KMS-11 (cell line): ENCODE results near the gene FADS2.

Source experiments
- H2AFZ ChIP-seq: fragments of 200-600 bp; sonication (generic); 2 replicates; pipeline ENCODE4 v1.6.1; 2016; ENCODE audit warnings: antibody characterized with exemption, mixed run types, low read depth
- H3K27ac ChIP-seq: fragments of 200-600 bp; sonication (generic); 2 replicates; pipeline ENCODE4 v1.6.1; 2016; ENCODE audit warnings: mild to moderate bottlenecking, mixed run types
- H3K27me3 ChIP-seq: fragments of 200-600 bp; sonication (generic); 2 replicates; pipeline ENCODE4 v1.6.1; 2017; ENCODE audit warnings: mild to moderate bottlenecking, low read depth, mixed run types, moderate library complexity; ENCODE audit not compliant: insufficient read depth
- H3K36me3 ChIP-seq: fragments of 200-600 bp; sonication (generic); 2 replicates; pipeline ENCODE4 v1.6.1; 2017; ENCODE audit warnings: mild to moderate bottlenecking, mixed run types; ENCODE audit not compliant: insufficient read depth
- H3K4me1 ChIP-seq: fragments of 200-600 bp; sonication (generic); 2 replicates; pipeline ENCODE4 v1.6.1; 2016; ENCODE audit warnings: mild to moderate bottlenecking, low read depth, mixed run types; ENCODE audit not compliant: poor library complexity, severe bottlenecking
- H3K4me2 ChIP-seq: fragments of 200-600 bp; sonication (generic); 2 replicates; pipeline ENCODE4 v1.7.0; 2016; ENCODE audit warnings: mild to moderate bottlenecking, mixed run types
- H3K4me3 ChIP-seq: fragments of 200-600 bp; sonication (generic); IDR thresholded peaks from 2 replicates; pipeline ENCODE4 v1.6.1; 2017; ENCODE audit warnings: low read depth, low read length, mixed read lengths; ENCODE audit not compliant: insufficient read depth
- H3K79me2 ChIP-seq: fragments of 200-600 bp; sonication (generic); 2 replicates; pipeline ENCODE4 v1.6.1; 2016; ENCODE audit warnings: low read depth, mixed run types; ENCODE audit not compliant: insufficient read depth
- H3K9ac ChIP-seq: fragments of 200-600 bp; sonication (generic); 2 replicates; pipeline ENCODE4 v1.6.1; 2016; ENCODE audit warnings: mild to moderate bottlenecking, mixed run types
- H4K20me1 ChIP-seq: fragments of 200-600 bp; sonication (generic); 2 replicates; pipeline ENCODE4 v1.6.1; 2016; ENCODE audit warnings: mild to moderate bottlenecking, mixed run types; ENCODE audit not compliant: insufficient read depth
- CTCF ChIP-seq: fragments of 200-600 bp; sonication (generic); conservative IDR thresholded peaks from 2 replicates; pipeline ENCODE4 v1.6.1; 2017; ENCODE audit warnings: low read depth, mild to moderate bottlenecking, antibody characterized with exemption, low read length, moderate library complexity, mixed read lengths

FADS2 gene

GRCh38 chr11:61874377-61874809, 46.3 kb downstream of the FADS2 start:
- H2AFZ ChIP-seq = no peak overlapping the region
- no peak overlapping the region for H3K27ac ChIP-seq
- no peaks in the 10 kb centered on the region for H3K79me2 ChIP-seq
- H3K27me3 ChIP-seq = no peaks in the 10 kb centered on the region
- no peak for TF ChIP-seq CTCF
- no peak overlapping the region for H3K9ac ChIP-seq
- H3K36me3 ChIP-seq = no peaks in the 10 kb centered on the region
- H3K4me3 ChIP-seq = no peak overlapping the region
- no peaks in the 10 kb centered on the region for H4K20me1 ChIP-seq
- H3K4me1 ChIP-seq = no peaks in the 10 kb centered on the region
- H3K4me2 ChIP-seq = no peak overlapping the region

GRCh38 chr11:61874853-61875252, 46.8 kb downstream of the FADS2 start:
- no peaks in the 10 kb centered on the region for H3K27me3 ChIP-seq
- H4K20me1 ChIP-seq = no peaks in the 10 kb centered on the region
- no peaks in the 10 kb centered on the region for H3K4me1 ChIP-seq
- H3K36me3 ChIP-seq = no peaks in the 10 kb centered on the region
- no peak overlapping the region for H3K27ac ChIP-seq
- no peak for TF ChIP-seq CTCF
- H2AFZ ChIP-seq = no peak overlapping the region
- H3K4me3 ChIP-seq = no peak overlapping the region
- no peak overlapping the region for H3K4me2 ChIP-seq
- no peak overlapping the region for H3K9ac ChIP-seq
- no peaks in the 10 kb centered on the region for H3K79me2 ChIP-seq

GRCh38 chr11:61875698-61876097, 47.6 kb downstream of the FADS2 start:
- Histone ChIP-seq H3K4me1 (no peaks in the 10 kb centered on the region), H3K4me3 (no peak overlapping the region), H3K4me2 (no peak overlapping the region), H4K20me1 (no peaks in the 10 kb centered on the region), H3K36me3 (no peaks in the 10 kb centered on the region), H3K27me3 (no peaks in the 10 kb centered on the region), H3K9ac (no peak overlapping the region), H2AFZ (no peak overlapping the region), H3K79me2 (no peaks in the 10 kb centered on the region), H3K27ac (no peak overlapping the region)
- TF ChIP-seq CTCF = no peak

GRCh38 chr11:61879152-61879551, 51.1 kb downstream of the FADS2 start:
- Histone ChIP-seq H3K27ac (no peak overlapping the region), H3K27me3 (no peaks in the 10 kb centered on the region), H3K4me2 (no peak overlapping the region), H2AFZ (no peak overlapping the region), H3K4me3 (no peak overlapping the region), H3K36me3 (no peaks in the 10 kb centered on the region), H3K79me2 (no peaks in the 10 kb centered on the region), H4K20me1 (no peaks in the 10 kb centered on the region), H3K9ac (no peak overlapping the region), H3K4me1 (no peaks in the 10 kb centered on the region)
- no peak for TF ChIP-seq CTCF
